ENCODE data around the gene PCMT1. TPM values are rescaled to one million over a fixed set of nuclear protein-coding genes. Genes with fewer than 3 reads are reported as not detected.
"Not testable (repeated sequence)": the region's sequence is repeated elsewhere in the genome, so short reads cannot be mapped to it uniquely, and the experiment has no call there.

PCMT1 gene
- total RNA-seq, 1 experiment from 2014 or later: 205 TPM

DNA sequence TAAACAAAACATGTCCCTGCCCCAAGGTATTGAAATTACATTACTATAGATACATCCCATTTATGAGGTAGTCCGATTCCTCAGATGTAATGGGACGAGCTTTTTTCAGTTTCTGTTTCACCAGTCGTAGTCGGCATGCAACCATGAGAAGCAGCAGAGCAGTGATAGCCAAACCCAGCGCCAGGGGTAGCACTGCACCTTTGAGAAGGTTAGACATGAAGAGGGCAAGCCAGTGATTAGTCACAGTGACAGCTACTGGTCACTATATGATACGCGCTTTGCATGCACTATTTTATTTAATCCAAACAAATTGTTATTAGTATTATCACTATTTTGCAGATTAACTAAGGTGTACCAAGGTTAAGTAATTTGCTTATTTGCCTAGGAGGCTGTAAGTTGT lies 71.0 kb downstream of the PCMT1 start:
- no peak for DNase-seq (ENCODE audit: low spot score)

DNA sequence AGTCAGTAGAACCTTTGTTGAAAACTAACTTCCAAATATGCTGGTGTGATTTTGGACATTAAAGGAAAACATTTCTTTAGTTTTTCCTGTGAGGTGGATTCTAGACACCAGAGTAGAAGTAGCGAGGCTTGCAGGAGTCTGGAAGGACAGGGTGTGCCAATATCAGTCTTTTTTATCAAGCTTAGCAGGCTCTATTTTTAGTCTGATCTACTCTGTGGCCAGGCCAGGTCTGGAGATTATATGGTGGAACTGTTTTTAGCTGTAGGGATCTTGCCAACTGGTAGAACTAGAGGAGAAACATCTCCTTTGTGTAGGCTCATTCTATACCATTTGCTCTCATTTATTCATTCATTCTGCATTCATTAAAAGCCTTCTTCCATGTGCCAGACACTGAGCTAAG lies 72.0 kb downstream of the PCMT1 start:
- DNase-seq (ENCODE audit: low spot score): no peak

GRCh38 chr6:149823013-149823412 lies 73.5 kb downstream of the PCMT1 start:
- no peak for DNase-seq (ENCODE audit: low spot score)

- DNase-seq (ENCODE audit: low spot score): no peak
Observed at GRCh38 chr6:149825292-149825691, 75.8 kb downstream of the PCMT1 start.

DNA sequence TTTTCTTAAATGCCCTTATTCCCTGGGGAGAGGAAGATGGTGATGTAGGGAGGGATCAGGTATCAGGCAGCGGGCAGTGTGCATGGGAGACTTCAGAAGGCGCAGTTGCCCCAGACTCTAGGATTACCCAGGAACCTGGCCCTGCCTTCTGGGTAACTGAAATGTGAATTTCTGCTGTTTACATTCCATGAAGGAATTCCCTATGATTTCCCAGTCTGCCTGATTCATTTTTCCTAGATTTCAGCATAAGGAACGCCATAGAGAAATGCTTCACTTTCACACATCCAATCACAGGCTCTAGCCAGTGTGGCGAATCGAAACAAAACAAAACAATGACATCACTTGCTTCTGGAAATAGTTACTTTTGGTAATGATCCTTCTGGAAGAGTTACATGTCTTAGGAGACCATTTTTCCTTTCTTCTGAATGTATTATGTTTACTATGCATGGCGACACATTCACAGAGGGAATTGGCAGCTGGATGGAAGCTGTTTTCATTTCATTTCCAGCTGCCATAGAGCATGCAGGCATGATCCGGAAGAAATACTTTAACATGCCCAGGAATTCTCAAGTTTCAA lies 81.3 kb downstream of the PCMT1 start:
- DNase-seq (ENCODE audit: low spot score): no peak

GRCh38 chr6:149831308-149831820 lies 81.8 kb downstream of the PCMT1 start:
- DNase-seq (ENCODE audit: low spot score): no peak

GRCh38 chr6:149833651-149834050 lies 84.1 kb downstream of the PCMT1 start:
- DNase-seq (ENCODE audit: low spot score): no peak

- DNase-seq (ENCODE audit: low spot score): peak; percentile 60
Observed at GRCh38 chr6:149834513-149835481, 85.3 kb downstream of the PCMT1 start.

GRCh38 chr6:149840345-149841075 lies 91.0 kb downstream of the PCMT1 start:
- peak; percentile 69 for DNase-seq (ENCODE audit: low spot score)

DNA sequence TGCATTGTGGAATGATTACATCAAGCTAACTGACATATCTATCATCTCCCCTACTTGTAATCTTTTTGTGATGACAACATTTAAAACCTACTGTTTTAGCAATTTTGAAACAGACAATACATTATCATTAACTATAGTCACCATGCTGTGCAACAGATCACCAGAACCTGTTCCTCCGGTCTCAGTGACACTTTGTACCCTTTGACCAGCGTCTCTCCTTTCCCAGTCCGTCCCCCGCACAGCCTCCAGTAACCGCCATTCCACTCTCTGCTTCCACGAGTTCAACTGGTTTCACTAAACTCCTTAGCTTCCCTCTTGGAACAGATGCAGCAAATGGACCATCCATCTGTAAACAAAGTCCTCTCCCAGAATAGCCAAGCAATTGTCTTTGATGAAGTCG lies 92.8 kb downstream of the PCMT1 start:
- DNase-seq (ENCODE audit: low spot score): no peak

DNA sequence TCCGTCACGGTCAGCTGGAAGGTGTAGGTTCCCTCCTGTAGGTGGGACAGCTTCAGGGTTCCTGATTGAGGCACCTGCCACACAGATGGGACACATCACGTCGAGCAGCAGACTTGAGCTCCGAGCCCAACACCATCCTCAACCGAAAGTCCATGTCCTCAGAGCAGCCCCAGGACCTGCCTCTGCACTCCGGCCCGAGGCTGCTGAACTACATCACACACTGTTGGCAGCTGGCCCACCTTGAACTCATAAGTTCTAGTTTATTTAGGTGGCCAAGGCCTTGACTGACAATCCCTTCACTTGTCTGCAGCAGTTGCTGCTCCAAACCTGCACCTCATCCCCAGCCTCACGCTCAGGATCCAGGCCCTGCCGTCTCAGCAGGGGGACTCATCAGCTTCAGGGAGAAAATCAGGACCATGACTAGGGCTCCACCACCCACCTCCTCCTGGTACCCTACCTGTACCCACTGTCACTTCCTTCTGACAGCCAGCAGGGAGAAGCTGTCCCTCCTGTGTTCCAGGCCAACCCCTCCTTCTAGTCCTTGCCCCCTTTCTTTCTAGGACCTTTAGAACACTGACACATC lies 93.6 kb downstream of the PCMT1 start:
- no peak for DNase-seq (ENCODE audit: low spot score)

DNA sequence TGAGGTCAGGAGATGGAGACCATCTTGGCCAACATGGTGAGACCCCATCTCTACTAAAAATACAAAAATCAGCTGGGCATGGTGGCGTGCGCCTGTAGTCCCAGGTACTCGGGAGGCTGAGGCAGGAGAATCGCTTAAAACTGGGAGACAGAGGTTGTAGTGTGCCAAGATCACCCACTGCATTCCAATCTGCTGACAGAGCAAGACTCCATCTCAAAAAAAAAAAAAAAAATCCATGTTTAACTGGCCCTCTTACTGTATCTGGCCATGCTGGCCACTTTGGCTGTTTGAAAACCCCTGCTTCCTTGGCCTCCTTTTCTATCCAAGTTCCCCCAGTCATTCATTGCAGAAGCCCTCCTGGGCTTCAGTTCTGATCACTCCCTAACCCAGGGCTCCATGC lies 94.5 kb downstream of the PCMT1 start:
- peak; percentile 23 for DNase-seq (ENCODE audit: low spot score)

DNA sequence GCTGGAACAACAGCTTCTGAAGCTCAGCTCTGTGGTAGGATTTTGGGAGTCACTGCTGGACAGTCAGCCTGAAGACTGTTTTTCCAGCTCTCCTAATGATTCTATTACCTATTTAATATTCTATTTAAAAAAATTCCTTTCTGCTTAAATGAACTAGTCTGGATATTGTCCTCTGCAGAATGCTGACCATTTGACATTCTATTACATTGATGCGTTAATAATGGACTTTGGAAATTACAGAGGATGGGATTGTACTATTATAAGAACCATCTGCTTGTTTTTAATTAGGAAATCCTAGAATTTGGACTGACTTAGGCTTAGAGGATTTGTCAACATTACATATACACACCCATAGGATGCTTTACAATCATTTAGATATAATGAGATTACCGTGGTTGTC lies 94.9 kb downstream of the PCMT1 start:
- no peak for DNase-seq (ENCODE audit: low spot score)

GRCh38 chr6:149845549-149845948 lies 96.0 kb downstream of the PCMT1 start:
- no peak for DNase-seq (ENCODE audit: low spot score)

GRCh38 chr6:149846321-149846720 lies 96.8 kb downstream of the PCMT1 start:
- DNase-seq (ENCODE audit: low spot score): peak; percentile 74

DNA sequence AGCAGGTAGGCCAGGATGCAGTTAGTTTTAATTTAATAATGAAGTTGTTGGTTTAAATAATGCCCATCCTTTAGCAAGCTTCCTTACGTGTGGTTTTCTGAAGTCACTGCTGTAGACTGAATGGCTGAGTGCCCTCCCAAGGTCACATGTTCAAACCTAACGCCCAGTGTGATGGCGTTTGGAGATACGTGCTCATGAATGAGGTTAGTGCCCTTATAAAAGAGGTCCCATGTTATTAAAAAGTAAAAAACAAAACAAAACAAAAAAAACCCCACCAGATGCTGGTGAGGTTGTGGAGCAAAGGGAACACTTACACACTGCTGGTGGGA lies 98.4 kb downstream of the PCMT1 start:
- DNase-seq (ENCODE audit: low spot score): peak; percentile 44

DNA sequence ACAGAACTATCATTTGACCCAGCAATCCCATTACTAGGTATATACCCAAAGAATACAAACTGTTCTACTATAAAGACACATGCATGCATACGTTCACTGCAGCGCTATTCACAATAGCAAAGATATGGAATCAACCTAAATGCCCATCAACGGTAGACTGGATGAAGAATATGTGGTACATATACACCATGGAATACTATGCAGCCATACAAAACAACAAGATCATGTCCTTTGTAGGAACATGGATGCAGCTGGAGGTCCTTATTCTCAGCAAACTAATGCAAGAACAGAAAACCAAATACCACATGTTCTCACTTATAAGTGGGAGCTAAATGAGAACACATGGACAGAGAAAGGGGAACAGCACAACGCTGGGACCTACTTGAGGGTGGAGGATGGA lies 98.8 kb downstream of the PCMT1 start:
- not testable (repeated sequence) for DNase-seq (ENCODE audit: low spot score)

DNA sequence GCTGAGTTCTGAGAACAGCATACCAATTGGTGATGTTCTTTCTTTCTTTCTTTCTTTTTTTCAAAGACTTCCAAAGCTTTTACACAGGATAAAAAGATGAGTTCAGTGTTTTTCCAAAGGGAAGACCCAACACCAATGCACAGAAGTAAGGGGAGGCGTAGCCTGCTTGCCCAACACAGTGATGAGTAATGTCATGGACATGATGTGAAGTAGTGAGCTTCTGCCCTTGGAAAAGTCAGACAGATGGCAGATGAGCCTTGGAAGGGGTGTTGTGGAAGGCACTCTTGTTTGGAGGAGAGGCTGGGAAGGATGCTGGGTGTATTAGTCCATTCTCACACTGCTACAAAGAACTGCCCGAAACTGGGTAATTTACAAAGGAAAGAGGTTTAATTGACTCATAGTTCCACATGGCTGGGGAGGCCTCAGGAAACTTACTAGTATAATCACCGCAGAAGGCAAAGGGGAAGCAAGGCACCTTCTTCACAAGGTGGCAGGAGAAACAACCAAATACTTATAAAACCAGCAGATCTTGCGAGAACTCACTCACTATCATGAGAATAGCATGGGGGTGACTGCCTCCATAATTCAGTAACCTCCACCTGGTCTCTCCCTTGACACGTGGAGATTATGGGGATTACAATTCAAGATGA lies 102.0 kb downstream of the PCMT1 start:
- DNase-seq (ENCODE audit: low spot score): no peak

- DNase-seq (ENCODE audit: low spot score): peak; percentile 76
Observed at GRCh38 chr6:149852180-149852579, 102.6 kb downstream of the PCMT1 start.

- peak; percentile 26 for DNase-seq (ENCODE audit: low spot score)
Observed at GRCh38 chr6:149852881-149853280, 103.3 kb downstream of the PCMT1 start.

DNA sequence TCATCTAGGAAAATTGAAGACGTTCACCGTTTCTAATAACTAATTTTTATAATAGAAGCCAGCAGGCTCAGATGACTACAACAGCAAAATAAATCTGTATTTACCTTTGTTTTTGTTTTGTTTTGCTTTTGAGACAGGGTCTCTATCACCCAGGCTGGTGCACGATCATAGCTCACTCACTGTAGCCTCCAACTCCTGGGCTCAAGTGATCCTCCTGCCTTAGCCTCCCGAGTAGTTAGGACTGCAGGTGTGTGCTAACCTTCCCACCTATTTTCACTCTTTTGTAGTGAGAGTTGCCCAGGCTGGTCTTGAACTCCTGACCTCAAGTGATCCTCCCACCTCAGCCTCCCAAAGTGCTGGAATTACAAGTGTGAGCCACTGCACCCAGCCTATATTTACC lies 104.5 kb downstream of the PCMT1 start:
- DNase-seq (ENCODE audit: low spot score): not testable (repeated sequence)

GRCh38 chr6:149854532-149854931 lies 105.0 kb downstream of the PCMT1 start:
- DNase-seq (ENCODE audit: low spot score): peak; percentile 42
